Activated CD4-positive, alpha-beta T cell treated with anti-CD3 and anti-CD28 coated beads for 1 hour (primary cell): Measurements from ENCODE around the gene SH3BP2.

ENCODE experiments used
- DNase-seq: peaks from one replicate; pipeline ENCODE4 v3.0.0-alpha.2; 2020

The SH3BP2 gene

DNA sequence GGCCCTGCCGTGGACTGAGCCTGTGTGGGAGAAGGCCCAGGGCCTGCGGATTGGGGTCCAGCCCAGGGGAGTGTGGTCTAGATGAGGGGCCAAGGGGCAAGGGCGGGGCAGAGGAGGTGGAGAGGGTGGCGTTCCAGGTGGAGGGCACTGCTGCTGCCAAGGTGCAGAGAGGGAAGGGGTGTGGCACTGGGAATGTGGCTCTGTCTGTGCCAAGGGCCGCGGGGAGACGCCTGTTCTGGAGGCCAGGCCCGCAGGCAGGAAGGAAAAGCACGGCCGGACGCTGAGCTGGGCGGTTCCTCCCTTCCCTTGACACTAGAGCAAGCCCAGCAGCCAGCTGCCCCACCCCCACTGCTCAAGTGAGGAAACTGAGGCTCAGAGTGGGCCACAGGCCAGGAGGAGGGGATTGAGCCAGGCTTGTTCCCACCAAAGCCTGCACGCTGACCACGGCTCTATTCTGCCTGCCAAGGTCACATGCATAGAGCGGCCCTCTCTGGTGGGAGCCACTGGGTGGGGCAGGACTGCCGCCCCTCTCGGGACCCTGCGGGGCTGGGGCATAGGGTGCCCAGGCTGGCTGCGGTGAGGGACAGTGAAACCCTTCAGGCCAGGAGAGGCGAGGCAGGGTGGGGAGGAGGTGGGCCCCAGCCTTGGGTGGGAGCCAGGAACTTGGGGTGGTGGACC, 13.0 kb downstream of the SH3BP2 start:
- DNase-seq = no peak

DNA sequence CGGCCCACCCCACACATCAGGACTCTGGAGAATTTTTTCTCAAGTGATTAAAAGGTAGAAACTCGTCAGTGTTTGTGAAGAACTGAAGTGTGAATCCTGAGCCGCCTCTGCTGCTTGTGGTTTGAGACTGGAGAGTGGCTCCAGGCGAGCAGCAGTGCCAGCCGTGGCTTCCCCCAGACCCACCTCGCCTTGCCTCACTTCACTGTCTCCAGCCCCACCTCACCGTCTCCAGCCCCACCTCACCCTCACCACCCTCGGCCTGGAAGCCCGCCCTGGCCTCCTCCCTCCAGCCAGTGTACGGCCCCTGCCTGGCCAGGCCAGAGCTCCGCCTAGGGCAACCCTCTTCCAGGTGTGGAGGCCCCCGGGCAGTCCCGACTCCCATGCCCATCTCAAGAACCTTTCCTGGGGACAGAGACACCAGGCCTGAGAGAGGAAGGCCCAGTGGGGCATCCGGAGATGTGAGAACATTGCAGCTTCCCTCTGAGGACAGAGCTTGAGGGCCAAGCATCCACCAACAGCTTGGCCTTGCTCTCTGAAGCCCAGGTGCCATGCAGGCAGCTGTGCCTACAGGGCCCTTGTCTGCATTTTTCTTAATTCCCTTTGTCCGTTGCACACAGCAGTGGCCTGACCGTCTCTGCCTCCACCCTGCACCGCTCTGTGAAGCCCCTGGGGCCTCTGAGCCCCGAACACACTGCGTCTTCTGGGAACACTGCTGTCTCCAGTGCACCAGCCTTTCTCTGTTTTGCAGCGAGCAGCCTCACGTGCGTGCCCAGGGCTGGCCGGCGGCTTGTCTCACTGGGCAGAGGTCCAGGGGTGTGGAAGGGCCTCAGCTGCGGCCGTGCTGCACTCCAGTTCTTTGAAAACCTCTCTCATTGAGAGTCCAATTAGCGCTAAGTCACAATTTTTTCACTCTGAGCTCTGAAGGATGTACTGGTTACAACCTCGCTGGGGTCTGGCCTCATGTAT, 13.8 kb downstream of the SH3BP2 start:
- DNase-seq = no peak

DNA sequence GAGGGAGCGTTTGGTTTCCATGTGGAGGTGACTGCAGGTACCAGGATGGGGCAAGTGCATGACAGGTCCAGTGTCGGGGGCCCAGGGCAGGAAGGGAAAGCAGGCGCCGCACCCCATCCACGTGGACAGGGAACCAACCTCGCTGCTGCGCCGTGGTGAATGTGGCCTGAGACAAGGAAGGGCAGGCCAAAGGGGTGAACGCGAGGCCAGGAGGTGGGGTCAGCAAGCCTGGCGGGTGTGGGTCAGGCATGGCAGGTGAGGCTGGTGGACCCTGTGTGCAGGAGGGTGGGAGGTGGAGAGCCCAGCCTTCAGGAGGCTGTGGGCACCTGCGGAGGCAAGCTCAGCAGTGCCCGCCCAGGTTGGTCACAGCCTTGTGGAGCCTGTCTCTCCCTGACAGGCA, 14.7 kb downstream of the SH3BP2 start:
- no peak for DNase-seq

DNA sequence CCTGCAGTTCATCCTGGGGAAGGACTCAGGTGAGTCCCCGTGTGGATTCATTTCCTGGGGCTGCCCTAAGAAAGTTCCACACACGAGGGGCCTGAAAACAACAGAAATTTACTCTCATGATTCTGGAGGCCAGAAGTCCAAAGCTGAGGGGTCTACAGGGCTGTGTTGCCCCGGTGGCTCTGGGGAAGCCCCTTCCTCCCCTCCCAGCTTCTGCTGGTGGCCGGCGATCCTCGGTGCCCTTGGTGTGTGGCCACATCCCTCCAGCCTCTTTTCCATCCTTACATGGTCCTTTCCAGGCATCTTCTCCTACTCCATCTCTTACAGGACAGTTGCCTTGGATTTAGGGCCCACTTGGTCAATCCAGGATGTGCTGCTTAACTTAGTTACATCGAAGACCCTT, 15.1 kb downstream of the SH3BP2 start:
- no peak for DNase-seq

DNA sequence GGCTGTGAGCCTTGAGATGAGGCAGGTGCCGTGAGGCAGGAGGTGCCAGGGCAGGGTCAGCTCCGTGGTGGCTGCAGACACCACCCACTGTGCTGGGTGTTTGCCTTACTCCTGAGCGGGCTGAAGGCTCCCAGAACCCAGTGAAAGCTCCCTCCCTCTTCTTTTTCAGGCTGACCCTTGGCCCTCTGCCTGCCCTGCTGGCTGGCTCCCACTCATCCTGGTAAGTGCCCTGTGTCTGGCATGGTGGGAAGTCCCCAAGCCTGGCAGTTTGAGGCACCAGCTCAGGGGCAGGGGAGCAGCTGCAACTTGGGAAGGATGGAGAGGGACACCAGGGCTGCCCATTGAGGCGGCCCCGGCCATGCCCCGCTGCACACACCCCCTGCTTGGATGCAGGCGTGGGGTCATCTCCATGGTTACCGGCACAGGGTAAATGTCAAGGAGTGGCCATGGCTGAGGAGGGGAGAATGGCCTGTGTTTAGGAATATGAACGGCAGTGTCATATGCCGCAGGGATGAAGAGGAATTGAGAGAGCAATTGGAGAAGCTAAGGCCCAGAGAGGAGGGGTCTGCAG, 16.8 kb downstream of the SH3BP2 start:
- DNase-seq = no peak

DNA sequence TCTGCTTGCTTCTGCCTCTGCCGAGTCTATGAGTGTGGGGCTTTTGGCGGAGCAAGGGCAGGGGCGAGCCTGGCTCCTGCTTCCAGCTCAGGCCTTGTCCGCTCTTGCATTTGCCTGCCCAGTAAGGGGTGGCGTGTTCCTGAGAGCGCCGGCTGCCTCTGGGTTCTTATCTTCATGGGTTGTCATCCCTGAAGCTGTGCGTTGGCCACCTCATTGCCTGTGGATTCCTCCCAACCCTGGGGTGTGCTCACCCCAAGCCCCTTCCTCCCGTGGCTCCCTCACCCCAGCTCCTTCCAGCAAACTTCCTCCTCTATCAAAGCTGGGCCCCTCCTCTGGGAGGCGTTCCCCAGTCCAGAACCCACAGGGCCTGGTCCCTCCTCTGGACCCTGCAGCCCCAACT, 17.5 kb downstream of the SH3BP2 start:
- DNase-seq = no peak

DNA sequence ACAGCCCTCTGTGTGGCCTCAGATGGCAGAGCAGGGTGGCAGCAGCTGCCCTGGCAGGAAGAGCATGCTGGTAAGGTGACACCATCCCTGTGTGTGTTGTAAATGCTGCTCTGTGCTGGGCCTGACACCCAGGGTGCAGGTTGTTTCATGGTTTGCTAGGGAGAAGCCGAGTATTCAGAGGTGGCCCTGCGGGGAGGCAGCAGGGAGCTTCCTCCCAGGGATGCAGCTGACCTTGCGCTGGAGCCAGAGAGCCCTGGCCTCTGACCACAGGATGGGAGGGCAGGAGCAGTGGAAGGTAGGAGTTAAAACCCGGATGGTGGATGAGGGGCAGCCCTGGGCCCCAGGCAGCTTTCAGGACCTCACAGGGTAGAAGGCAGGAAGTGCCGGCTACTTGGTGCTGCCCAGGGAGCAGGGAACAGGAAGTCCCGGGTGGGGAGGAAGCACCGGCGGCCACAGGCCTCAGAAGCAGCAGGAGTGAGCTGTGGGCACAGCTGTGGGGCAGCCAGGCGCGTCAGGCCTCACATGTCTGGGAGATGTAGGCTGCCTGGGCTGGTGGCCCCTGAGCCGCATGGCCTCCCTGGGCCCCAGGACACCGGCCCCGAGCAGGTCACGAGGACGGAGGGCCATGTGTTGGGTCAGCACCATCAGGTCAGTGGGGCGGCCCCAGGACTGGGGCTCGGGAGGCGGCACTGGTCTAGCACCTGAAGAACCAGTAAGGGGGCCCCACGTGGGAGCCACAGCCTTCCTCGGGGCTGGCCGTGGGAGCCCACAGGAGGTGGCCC, 19.1 kb downstream of the SH3BP2 start:
- peak; percentile 31 for DNase-seq

DNA sequence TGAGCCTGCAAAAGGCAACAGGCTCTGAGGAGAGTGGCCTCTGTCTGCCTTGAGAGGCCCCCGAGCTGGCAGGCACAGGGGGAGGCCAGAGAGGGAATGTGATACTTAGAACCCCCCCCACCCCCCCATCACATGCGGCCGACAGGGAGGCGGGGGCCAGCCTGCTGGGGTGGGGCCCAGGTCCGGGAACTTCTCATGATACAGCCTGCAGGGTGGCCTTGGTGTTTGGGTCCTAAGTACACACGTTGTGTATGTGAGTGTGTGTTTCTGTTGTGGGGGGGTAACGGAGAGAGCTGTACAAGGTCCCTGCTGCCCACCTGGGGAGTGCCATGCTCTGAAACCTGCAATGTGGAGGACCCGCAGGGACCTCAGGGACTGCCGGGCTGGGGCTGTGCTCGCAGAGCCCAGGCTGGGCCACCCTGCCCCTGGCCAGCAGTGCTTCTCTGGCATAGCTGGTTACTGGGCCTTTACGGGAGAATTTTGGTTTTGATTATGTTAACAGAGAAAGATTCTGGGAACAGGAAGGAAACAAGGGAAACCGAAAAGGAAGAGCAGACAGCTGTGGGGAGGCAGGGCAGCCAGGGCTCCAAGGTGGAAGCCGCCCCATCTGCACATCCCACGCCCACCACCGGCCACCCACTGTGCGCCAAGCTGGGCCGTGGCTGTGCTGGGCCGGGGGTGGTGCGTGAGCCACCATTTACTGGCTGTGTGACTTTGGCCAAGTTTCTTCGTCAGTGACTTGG, 19.9 kb downstream of the SH3BP2 start:
- DNase-seq = no peak

DNA sequence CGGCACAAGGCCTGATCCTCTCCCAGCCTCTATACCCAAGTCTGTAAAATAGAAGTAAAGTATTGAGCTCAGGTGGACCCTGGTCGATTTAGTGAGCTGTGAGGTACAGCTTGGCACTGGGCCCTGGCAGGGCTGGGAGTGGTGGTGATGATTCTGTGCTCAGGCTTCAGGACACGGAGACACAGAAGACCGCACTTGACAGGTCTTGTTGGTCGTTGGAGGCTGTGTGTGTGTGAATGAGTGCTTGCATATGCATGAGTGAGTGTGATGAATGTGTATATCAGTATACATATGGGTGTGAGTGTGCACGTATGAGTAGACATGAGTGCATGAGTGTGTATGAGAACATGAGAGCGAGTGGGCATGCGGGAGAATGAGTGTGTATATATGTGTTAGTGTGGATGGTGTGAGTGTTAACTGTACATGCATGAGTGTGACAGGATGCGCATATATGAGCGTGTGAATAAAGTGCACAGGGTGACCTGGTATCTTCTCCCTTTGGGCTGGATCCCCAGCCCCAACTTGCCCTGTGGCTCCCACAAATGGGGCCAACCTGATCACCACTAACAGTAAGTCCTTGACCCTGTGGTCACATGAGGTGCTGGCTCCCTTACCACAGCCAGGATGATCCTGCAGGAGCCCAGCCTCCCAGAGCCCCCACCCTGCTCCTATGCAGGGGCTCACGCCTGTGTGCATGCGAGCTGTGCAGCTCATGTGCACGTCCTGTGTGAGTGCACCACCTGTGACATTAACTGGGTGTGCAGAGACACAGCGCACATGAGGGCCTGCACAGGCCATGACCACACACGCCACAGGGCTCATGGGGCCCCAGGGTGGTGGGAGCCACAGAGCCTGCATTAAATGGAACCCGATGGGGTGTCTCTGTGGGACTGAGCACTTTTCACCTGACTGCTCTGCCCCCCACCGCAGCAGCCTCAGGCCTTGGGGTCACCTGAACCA, 20.8 kb downstream of the SH3BP2 start:
- no peak for DNase-seq

DNA sequence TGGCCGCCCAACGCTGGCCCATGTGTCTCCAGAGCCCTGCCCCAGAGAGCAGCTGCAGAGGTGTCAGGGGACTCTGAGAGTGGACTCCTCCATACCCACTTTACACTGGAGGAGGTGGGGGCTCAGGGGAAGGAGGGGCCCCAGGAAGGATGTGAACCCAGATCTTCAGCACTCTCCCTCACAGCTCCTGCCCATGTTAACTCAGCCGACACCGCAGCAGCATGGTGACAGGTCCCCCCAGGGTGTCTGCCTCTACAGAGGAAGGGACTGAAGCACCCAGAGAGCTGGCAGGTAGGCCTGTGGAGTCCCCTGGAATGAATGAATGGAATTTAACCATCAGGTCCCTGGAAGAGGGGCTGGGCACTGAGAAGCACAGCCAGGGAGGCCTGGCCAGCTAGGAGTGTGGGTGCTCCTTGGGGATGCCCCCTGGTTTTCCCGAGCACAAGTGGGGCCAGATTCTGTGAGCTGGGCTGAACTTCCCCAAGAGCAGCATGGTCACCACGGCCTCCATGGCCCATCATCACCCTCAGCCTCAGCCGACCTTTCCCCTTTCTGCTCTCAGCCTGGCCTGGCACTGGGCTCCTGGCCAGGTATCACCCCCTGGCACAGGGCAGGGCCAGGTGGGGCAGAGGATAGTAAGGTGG, 21.9 kb downstream of the SH3BP2 start:
- DNase-seq = no peak

DNA sequence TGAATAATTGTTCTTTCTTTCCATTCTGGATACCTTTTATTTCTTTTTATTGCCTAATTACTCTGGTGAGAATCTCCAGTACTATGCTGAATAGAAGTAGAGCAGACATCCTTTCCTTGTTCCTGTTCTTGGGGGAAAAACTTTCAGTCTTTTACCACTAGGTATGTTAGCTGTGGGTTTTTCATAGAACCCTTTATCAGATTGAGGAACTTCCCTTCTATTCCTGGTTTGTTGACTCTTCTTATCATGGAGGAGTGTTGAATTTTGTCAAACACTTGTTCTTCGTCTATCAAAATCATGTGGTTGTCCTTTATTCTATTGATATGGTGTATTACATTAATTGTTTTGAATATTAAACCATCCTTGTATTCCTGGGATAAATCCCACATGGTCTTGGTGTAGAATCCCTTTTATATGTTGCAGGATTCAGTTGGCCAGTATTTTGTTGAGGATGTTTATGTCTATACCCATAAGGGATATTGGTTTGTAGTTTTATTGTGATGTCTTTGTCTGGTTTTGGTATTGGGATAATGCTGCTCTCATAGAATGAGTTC, 23.6 kb downstream of the SH3BP2 start:
- DNase-seq = no peak

DNA sequence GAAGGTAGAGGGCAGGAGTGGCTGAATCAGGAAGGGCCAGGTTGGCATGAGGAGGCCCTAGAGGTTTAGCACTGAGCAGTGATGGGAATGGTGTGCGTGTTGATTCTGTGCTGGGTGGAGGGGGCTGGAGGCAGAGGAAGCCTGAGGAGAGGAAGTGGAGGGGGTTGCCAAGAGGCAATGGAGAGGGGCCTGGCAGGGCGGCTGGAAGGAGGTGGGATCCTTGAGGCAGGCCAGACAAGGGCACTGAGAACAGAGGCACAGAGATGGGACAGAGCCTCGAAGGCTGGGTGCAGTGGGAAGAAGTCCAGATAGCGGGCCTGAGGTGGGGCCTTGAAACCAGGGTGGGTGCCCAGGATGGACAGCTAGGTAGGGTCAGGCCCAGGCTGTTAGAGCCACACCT, 24.3 kb downstream of the SH3BP2 start:
- no peak for DNase-seq

DNA sequence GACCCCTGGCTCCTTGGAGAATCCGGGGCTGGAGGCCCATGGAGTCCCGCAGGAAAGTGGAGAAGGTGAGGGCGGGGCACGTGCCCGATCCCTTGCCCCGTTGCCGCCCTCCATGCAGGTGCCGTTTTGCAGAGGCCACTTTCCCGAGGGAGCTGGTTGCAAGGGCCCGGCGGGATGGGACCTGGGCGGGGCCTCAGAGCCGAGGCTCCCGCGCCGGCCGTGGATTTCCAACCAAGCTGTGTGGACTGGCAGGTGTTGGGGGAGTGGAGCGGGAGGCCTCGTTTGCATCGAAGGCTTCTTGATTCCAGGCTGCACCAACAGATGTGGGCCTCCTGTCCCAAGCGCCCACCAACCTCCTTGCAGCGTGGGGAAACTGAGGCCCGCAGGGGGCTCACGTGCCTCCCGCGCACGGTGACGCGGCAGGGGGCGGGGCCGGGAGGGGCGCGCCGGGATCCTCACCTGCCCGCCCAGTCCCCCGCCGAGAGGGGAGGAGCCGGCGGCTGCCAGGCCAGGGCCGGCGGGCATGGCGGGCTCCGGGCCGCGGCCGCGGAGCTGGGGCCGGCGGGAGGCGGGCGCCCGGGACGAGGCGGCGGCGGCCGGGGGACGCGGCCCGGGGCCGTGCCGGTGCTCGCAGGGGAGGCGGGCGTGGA, 24.9 kb downstream of the SH3BP2 start:
- DNase-seq = no peak

DNA sequence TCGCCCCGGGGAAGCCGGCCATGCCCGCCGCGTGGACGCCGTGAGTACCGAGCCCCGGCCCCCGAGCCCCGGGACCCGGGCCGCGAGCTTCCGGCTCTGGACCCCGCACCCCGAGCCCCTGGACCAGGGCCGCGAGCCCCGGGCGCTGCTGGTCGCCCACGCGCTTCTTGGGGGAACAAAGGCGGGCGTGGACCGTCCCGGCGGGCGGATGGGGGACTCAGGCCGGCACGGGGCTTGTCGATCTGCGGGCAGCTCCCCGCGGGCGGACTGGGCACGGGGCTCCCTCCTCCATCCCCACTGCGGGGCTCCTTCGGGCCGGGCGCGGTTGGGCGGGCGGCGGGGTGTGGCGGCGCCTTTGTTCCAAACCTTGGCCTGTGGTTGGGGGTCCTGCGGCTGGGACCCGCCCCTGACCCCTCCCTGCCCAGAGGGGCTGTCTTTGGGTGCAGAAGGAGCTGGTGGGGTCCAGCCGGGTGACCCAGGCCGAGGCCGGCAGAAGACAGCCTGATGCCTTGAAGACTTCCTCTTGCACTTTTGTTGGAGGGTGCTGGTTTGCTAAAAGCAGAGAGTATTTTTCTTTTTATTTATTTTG, 25.6 kb downstream of the SH3BP2 start:
- no peak for DNase-seq

DNA sequence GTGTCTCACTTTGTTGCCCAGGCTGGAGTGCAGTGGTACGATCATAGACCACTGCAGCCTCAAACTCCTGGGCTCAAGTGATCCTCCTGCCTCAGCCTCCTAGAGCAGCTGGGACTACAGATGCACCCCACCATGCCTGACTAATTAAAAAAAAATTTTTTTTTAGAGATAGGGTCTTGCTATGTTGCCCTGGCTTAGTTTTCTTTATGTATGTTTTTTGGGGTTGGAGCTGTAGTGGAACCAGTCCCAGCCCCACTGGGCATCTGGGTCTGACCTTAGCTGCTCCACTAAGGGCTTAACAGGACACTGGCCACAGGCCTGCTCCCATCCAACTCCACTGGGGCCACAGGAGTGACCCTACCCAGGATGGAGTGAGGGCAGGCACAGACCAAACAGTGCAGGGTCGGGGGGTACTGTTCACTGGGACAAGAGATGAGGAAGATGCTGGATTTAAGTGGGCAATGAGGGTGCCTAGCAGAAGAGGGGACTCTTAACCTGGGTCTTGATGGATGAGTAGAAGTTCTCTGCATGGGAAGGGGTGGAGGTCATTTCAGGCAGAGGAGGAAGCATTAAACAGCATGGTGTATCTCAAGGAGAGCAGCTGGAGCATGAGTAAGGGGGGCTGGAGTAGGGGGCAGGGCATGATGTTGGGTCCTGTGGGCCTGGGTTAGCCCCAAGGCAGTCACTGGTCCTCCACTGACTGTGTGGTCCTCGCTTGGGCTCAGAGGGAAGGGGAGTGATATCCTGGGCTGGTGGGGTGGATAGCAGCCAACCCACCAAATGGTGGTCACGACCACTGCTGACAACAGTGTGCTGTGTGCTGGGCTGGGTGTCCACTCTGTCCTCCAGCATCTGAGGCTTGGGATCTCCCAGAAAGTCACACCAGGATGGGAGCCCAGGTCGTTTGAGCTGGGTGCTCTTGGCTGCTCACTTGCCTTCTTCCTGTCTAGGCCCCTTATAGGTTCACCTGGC, 26.6 kb downstream of the SH3BP2 start:
- no peak for DNase-seq

DNA sequence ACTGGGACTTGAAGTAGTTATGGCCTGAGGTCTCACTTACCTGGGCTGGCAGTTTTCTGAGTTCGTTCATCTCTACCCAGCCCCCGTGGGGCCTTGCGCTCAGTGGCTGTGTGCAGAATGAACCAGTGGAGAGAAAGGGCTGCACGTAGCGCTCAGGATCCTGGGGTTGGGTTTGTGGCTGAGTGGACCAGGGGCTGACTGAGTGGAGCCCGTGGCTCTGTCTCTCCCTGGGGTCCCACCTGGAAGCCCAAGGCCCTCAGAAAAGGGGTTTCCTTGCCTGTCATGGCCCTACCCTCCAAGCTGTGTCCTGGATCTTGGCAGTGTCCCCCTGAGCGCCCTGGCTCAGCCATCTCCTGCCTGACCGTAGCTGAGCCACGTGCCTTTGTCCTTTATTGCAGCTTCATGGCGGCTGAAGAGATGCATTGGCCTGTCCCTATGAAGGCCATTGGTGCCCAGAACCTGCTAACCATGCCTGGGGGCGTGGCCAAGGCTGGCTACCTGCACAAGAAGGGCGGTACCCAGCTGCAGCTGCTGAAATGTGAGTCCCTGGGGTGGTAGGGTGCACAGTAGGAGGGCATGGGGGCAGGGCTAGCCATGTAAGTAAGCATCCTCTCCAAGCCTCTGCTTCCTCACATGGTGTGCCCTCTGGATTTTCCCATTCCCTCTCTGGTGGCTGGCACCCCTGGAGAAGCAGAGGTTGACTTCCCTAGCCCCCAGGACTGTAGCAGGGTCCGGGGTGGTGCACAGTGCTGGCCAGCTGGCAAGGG, 27.5 kb downstream of the SH3BP2 start:
- no peak for DNase-seq
